Measurements from ENCODE around the gene C2CD2. TPM values are rescaled to one million over a fixed set of nuclear protein-coding genes. Genes with fewer than 3 reads are reported as not detected.
A peak's percentile ranks its signal among the peaks of the same experiment; 100 is the strongest.

C2CD2 gene
- total RNA-seq, 1 donor from 2014 or later = 24.8 TPM

DNA sequence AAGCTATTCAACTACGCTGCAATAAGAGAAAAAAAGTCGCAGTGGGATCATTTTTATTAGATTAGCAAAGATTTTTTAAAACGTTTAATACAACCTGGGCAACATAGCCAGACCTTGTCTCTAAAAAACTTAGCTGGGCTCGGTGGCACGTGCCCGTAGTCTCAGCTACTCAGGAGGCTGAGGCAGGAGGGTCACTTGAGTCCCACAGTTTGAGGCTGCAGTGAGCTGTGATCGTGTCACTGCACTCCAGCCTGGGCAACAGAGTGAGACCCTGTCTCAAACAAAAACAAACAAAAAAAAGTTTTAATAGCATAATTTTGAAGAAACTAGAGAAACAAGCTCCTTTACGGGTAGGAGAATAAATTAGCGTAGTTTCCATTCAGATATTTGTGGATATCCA lies 73.7 kb downstream of the C2CD2 start:
- DNase-seq (ENCODE audit: low spot score, unreplicated experiment) = no peak
- Mint-ChIP-seq H3K27ac (no peak overlapping the region), H3K36me3 (ENCODE audit: insufficient read depth) (no peaks in the 10 kb centered on the region), H3K27me3 (no peaks in the 10 kb centered on the region), H3K4me3 (ENCODE audit: low read depth) (peak overlapping the region; percentile 83), H3K9me3 (ENCODE audit: low read depth) (no peaks in the 10 kb centered on the region), H3K4me1 (ENCODE audit: low read depth) (peaks cover 8% of the 10 kb centered on the region)
- no peak for TF ChIP-seq CTCF (IDR thresholded peaks at IDR 0.05; ENCODE audit: unreplicated experiment)

DNA sequence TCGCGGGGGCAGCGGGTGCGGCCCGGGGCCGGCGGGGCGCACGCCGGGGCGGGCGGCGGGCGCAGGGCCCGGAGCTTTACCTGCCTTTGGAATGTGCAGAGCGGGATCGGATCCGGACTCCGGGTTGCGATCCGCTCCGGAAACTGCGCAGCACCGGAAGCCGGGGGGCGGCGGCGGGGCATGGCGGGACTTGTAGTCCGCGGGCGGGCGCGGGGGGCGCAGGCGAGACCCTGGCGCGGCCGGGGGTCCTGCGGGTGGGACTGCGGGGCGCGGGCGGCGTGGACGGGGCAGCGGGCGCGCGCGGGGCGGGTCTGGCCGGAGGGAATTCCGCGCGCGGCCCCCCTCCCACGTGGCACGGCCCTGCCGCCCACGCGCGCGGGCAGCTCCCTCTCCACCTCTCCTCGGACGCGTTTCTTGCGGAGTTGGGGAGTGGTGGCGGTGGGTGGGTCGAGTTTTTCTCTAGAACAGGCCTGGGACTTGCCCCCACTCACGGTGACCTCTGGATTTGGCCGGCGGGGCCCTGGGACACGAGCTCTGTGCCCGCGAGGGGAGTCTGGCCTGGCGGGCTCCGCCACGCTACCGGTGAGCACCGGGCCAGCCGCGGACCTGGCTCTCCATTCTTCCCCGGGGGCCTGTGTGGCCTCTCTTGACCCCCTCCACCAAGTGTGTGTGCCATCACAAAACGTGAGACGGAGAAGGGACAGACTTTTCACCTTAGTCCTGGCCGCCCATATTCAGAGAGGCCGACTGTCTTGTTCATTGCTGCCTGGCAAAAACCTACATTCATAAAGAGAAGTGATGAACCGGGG lies 74.4 kb downstream of the C2CD2 start, which contains the start of gene PRDM15:
PRDM15 (minus strand) TSS at position 155 of the 809 bp plus-strand sequence. CDS start 18,981 bp downstream, outside the sequence.
- peak; percentile 77 for DNase-seq (ENCODE audit: low spot score, unreplicated experiment)
- peaks cover 6% of the 10 kb centered on the region for H3K4me1 Mint-ChIP-seq (ENCODE audit: low read depth)
- H3K36me3 Mint-ChIP-seq (ENCODE audit: insufficient read depth) = no peaks in the 10 kb centered on the region
- no peaks in the 10 kb centered on the region for H3K27me3 Mint-ChIP-seq
- TF ChIP-seq CTCF (IDR thresholded peaks at IDR 0.05; ENCODE audit: unreplicated experiment) = no peak
- no peaks in the 10 kb centered on the region for H3K9me3 Mint-ChIP-seq (ENCODE audit: low read depth)
- H3K4me3 Mint-ChIP-seq (ENCODE audit: low read depth) = peak within 1 kb of the TSS; percentile 83
- peak within 1 kb of the TSS; percentile 96 for H3K27ac Mint-ChIP-seq

- H3K4me1 Mint-ChIP-seq (ENCODE audit: low read depth) = peaks cover 9% of the 10 kb centered on the region
- peak overlapping the region; percentile 60 for H3K4me3 Mint-ChIP-seq (ENCODE audit: low read depth)
- H3K36me3 Mint-ChIP-seq (ENCODE audit: insufficient read depth) = no peaks in the 10 kb centered on the region
- H3K27ac Mint-ChIP-seq = no peak overlapping the region
- H3K27me3 Mint-ChIP-seq = no peaks in the 10 kb centered on the region
- DNase-seq (ENCODE audit: low spot score, unreplicated experiment) = peak; percentile 62
- no peak for TF ChIP-seq CTCF (IDR thresholded peaks at IDR 0.05; ENCODE audit: unreplicated experiment)
- no peaks in the 10 kb centered on the region for H3K9me3 Mint-ChIP-seq (ENCODE audit: low read depth)
These were observed 75.0 kb downstream of the C2CD2 start for GRCh38 chr21:41878831-41879189.

DNA sequence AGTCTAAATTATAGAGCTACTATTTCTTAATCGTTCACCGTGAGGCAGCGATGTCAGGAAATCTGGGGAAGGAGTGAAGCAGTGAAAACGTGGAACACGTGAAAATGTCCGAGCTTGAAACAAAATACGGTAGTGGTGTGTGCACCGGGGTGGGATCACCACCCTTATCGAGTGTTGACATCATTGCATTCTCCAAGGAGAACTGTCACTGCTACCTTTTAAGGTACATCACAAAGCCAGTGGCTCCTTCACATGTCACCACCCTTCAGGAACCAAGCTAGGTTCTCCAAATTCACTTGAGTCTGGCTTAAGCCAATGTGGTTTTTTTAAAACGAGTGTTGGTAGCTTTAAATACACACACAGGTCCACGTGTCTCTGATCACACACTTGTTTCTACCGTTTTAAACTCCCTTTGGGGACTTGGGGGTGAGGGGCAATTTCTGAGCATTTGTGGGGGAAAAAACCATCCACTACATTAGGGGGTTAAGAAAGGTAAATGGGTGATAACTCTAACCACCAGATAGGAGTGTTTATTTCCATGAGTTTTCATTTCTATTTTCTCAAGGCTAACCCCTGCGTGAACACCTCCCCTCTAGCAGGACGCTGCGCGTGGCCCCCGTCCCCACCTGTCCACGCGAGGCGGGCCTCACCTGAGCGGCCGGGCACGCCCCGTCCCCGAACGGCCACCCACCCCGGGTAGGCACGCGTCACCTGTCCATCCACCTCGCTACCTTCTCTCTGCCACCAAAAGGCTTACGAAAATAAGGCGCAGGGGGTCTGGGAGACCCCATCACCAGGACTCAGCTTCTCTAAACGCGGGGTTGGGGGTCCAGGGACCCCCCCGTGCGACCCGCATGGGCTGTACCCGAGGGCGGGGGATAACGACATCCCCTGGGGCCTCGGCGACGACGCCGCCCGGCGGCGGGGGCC lies 75.7 kb downstream of the C2CD2 start:
- H3K9me3 Mint-ChIP-seq (ENCODE audit: low read depth) = no peaks in the 10 kb centered on the region
- no peak for DNase-seq (ENCODE audit: low spot score, unreplicated experiment)
- H3K27ac Mint-ChIP-seq = peak overlapping the region; percentile 69
- no peaks in the 10 kb centered on the region for H3K27me3 Mint-ChIP-seq
- H3K4me1 Mint-ChIP-seq (ENCODE audit: low read depth) = peaks cover 9% of the 10 kb centered on the region
- H3K36me3 Mint-ChIP-seq (ENCODE audit: insufficient read depth) = no peaks in the 10 kb centered on the region
- peak overlapping the region; percentile 80 for H3K4me3 Mint-ChIP-seq (ENCODE audit: low read depth)
- TF ChIP-seq CTCF (IDR thresholded peaks at IDR 0.05; ENCODE audit: unreplicated experiment) = no peak

DNA sequence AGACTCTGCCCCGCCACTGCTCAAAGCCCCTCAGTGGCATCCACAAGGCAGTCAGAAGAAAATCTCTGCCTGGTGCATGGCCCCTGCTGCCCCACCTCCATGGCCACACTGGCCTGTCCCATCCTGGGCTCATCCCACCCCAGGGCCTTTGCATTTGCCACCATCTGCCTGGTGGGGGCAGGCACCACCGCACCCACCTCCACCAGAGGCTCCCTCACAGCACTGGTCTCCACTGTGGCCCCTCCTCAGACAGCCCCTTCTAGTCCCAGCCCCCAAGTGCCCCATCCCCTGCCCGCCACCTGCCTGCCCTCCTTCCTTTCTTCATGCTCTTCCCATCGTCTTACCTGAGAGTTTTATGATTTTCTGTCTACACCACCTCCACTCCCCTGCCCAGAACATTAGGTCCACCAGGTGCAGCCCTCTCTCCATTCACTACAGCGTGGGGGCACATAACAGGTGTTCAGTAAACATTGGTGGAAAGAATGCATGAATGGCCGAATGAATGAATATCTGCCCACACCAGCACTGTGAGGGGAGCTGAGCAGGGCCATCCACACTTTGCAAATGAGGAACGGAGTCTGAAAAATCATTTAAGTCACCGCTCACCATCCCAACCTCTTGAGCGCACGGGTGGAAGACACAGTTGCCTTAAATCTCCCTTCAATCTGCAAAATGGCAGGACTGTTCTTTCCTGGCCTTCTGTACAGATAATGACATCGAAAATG lies 76.7 kb downstream of the C2CD2 start:
- H3K4me1 Mint-ChIP-seq (ENCODE audit: low read depth) = peaks cover 9% of the 10 kb centered on the region
- H3K27ac Mint-ChIP-seq = peak overlapping the region; percentile 27
- DNase-seq (ENCODE audit: low spot score, unreplicated experiment) = no peak
- peak overlapping the region; percentile 80 for H3K4me3 Mint-ChIP-seq (ENCODE audit: low read depth)
- no peaks in the 10 kb centered on the region for H3K36me3 Mint-ChIP-seq (ENCODE audit: insufficient read depth)
- no peak for TF ChIP-seq CTCF (IDR thresholded peaks at IDR 0.05; ENCODE audit: unreplicated experiment)
- H3K27me3 Mint-ChIP-seq = no peaks in the 10 kb centered on the region
- no peaks in the 10 kb centered on the region for H3K9me3 Mint-ChIP-seq (ENCODE audit: low read depth)
